ENCODE measurements around the gene IFI35. TPM values are rescaled to one million over a fixed set of nuclear protein-coding genes. Genes with fewer than 3 reads are reported as not detected.
"Not testable (repeated sequence)": the region's sequence is repeated elsewhere in the genome, so short reads cannot be mapped to it uniquely, and the experiment has no call there.

Gene IFI35
- total RNA-seq, 4 donors from 2014 or later = 21.2 to 36.1 (median 28.8) TPM

DNA sequence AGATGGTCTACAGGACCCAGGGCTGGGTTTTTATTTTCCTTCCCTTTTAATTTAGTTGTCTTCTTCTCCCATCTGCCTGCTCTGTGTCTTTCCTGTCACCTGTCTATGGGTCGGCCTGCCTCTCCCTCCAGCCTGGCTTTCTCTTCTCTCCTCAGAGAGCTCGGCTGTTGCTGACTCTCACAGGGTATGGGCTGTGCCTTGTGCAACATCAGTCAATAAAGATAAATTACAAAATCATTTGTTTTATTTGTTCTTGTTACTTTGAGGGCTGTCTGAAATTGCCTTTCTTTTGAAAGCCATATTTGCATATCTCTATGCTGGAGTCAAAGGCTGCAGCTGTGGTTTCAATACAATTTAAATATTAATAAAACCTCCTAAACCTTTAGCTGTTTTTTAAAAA, 34.1 kb downstream of the IFI35 start:
- no peak for TF ChIP-seq POLR2AphosphoS5 (IDR thresholded peaks at IDR 0.05)
- no peak for TF ChIP-seq EP300 (IDR thresholded peaks at IDR 0.05)
- no peak for TF ChIP-seq POLR2A (IDR thresholded peaks at IDR 0.05; ENCODE audit: low read depth)
- TF ChIP-seq, protein P1, sequence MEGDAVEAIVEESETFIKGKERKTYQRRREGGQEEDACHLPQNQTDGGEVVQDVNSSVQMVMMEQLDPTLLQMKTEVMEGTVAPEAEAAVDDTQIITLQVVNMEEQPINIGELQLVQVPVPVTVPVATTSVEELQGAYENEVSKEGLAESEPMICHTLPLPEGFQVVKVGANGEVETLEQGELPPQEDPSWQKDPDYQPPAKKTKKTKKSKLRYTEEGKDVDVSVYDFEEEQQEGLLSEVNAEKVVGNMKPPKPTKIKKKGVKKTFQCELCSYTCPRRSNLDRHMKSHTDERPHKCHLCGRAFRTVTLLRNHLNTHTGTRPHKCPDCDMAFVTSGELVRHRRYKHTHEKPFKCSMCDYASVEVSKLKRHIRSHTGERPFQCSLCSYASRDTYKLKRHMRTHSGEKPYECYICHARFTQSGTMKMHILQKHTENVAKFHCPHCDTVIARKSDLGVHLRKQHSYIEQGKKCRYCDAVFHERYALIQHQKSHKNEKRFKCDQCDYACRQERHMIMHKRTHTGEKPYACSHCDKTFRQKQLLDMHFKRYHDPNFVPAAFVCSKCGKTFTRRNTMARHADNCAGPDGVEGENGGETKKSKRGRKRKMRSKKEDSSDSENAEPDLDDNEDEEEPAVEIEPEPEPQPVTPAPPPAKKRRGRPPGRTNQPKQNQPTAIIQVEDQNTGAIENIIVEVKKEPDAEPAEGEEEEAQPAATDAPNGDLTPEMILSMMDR (IDR thresholded peaks at IDR 0.05) = no peak
- Histone ChIP-seq H3K4me3 (no peak overlapping the region), H3K36me3 (no peaks in the 10 kb centered on the region), H3K27me3 (no peaks in the 10 kb centered on the region), H3K27ac (replicated peaks in 1 of 4) (no peak overlapping the region), H3K9me3 (no peaks in the 10 kb centered on the region), H3K4me1 (no peaks in the 10 kb centered on the region)
- intact Hi-C loops (cut with DNase I) = no loop called here
- WGBS = 86% methylated on average over 2 of the region's 2 CpGs
- no peak for DNase-seq (ENCODE audit: extremely low spot score)

DNA sequence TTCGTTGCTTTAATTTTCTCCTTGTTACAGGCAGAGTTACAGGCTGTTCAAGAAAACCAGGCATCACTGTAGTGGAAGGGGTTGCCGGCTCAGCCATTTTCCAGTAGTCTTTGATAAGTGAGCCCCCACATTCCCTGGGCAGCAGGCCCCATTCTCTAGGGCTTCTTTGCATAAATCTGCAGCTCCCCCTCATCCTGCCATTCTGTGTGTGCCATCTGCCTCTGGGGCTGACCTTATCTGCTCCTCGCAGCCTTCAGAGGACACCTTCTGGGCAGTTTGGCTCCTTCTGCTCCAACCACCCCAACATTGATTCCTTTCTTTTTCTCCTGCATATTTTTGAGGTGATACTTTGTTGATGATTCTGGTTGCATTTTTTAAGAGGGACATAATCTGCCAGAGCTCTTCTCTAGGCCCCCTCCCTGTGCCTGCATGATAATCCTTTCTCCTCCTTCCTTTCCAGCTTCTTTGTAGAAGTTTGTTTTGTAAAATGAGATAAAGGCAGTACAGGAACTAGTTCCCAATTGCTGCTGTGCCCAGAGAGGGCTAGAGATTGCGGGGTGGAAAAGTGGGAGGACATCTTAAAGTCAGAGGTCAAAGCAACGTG, 35.5 kb downstream of the IFI35 start:
- intact Hi-C loops (cut with DNase I) = no loop called here
- WGBS = 71% methylated on average over 5 of the region's 5 CpGs
- no peak for DNase-seq (ENCODE audit: extremely low spot score)
- Histone ChIP-seq H3K27me3 (no peaks in the 10 kb centered on the region), H3K4me3 (no peak overlapping the region), H3K4me1 (no peaks in the 10 kb centered on the region), H3K27ac (replicated peaks in 1 of 4) (no peak overlapping the region), H3K36me3 (no peaks in the 10 kb centered on the region), H3K9me3 (no peaks in the 10 kb centered on the region)
- TF ChIP-seq POLR2A (IDR thresholded peaks at IDR 0.05; ENCODE audit: low read depth) (no peak), EP300 (IDR thresholded peaks at IDR 0.05) (no peak), POLR2AphosphoS5 (IDR thresholded peaks at IDR 0.05) (no peak)
- TF ChIP-seq, protein P1 (IDR thresholded peaks at IDR 0.05) = no peak

DNA sequence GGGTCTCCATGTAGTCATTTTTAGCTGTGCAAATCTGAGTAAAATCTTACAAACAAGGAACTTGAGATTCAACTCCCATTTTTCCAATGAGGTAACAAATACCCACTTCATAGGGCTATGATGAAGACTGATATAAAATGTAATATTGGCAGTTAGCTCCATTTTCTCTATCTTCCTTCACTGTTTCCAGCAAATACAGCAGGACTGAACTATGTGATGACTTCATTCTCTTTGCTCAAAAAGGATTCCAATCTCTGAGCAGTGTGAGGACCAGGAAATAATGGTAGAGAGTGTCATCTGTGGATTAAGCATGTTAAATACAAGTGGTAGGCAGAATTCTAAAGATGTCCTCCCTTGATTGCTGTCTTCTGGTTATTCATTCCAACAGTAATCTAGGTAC, 36.7 kb downstream of the IFI35 start:
- Histone ChIP-seq H3K27ac (replicated peaks in 1 of 4) (no peak overlapping the region), H3K36me3 (no peaks in the 10 kb centered on the region), H3K9me3 (no peaks in the 10 kb centered on the region), H3K27me3 (no peaks in the 10 kb centered on the region), H3K4me3 (no peak overlapping the region), H3K4me1 (no peaks in the 10 kb centered on the region)
- TF ChIP-seq EP300 (IDR thresholded peaks at IDR 0.05) (no peak), POLR2AphosphoS5 (IDR thresholded peaks at IDR 0.05) (no peak), POLR2A (IDR thresholded peaks at IDR 0.05; ENCODE audit: low read depth) (no peak)
- TF ChIP-seq, protein P1 (IDR thresholded peaks at IDR 0.05) = no peak
- no peak for DNase-seq (ENCODE audit: extremely low spot score)
- intact Hi-C loops (cut with DNase I) = no loop called here

DNA sequence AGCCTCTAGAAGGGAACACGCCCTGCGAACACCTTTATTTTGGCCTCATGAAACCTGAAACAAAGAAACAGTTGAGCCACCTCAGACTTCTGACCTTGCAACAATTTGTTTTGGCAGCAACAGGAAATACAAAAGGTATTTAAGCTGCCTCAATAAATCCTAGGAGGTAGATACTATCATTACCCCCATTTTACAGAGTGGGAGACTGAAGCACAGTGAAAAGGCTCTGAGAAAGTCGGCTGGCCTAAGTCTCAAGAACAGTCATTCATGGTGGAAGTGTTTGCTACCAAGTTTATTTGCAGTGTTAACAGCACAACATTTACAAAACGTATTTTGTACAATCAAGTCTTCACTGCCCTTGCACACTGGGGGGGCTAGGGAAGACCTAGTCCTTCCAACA, 37.4 kb downstream of the IFI35 start:
- no peak for DNase-seq (ENCODE audit: extremely low spot score)
- Histone ChIP-seq H3K27me3 (no peaks in the 10 kb centered on the region), H3K4me1 (no peaks in the 10 kb centered on the region), H3K9me3 (no peaks in the 10 kb centered on the region), H3K27ac (replicated peaks in 1 of 4) (no peak overlapping the region), H3K4me3 (no peak overlapping the region), H3K36me3 (peaks cover 0 to 4% (median 0%) of the 10 kb centered on the region in 4 donors)
- intact Hi-C loops (cut with DNase I) = no loop called here
- 93% methylated on average over 3 of the region's 4 CpGs for WGBS
- TF ChIP-seq EP300 (IDR thresholded peaks at IDR 0.05) (no peak), POLR2A (IDR thresholded peaks at IDR 0.05; ENCODE audit: low read depth) (no peak), POLR2AphosphoS5 (IDR thresholded peaks at IDR 0.05) (no peak)
- TF ChIP-seq, protein P1 (IDR thresholded peaks at IDR 0.05) = no peak

DNA sequence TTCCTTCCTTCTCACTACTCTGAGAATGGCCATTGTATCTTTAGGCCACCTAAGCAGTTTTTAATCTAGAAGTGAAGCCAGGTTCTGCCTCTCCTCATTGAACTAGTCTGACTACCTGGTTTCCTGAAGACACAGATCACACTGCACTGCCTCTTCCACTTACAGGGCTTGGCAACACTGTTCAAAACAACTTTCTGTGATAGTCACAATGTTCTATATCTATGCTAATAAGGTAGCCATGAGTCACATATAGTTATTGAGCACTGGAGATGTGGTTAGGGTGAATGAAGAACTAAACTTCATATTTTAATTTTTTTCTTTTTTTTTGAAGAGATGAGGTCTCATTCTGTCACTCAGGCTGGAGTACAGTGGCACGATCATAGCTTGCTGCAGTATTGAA, 45.4 kb downstream of the IFI35 start:
- H3K9me3 ChIP-seq = no peaks in the 10 kb centered on the region
- H3K4me1 ChIP-seq = no peaks in the 10 kb centered on the region
- TF ChIP-seq POLR2AphosphoS5 (IDR thresholded peaks at IDR 0.05) = no peak
- H3K36me3 ChIP-seq = peaks cover 0 to 51% (median 13%) of the 10 kb centered on the region in 4 donors
- intact Hi-C loops (cut with DNase I) = no loop called here
- no peak for DNase-seq (ENCODE audit: extremely low spot score)
- H3K4me3 ChIP-seq = no peak overlapping the region
- no peaks in the 10 kb centered on the region for H3K27me3 ChIP-seq
- H3K27ac ChIP-seq (replicated peaks in 1 of 4) = no peak overlapping the region
- 100% methylated on average over 1 of the region's 1 CpG for WGBS

DNA sequence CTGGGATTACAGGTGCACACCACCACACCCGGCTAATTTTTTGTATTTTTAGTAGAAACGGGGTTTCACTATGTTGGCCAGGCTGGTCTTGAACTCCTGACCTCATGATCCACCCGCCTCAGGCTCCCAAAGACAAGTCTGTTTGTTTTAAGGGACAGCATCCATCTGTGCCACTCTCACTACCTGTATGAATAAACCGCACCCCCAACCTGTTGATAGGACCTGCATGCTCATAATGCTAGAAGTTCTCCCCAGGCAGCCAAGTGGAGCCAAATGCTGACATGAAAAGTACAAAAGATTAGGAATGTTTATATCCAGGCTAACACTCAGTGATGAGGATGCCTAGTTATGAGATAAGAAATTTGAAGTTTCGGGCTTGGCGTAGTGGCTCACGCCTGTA, 46.4 kb downstream of the IFI35 start:
- intact Hi-C loops (cut with DNase I); H3K27ac ChIP-seq (replicated peaks in 1 of 4): not testable (repeated sequence)

More for the DNA sequence above, 46.4 kb downstream of the IFI35 start:
- H3K4me3 ChIP-seq; H3K9me3 ChIP-seq; H3K4me1 ChIP-seq; DNase-seq (ENCODE audit: extremely low spot score); H3K27me3 ChIP-seq: not testable (repeated sequence)
- 96% methylated on average over 7 of the region's 7 CpGs for WGBS
- peaks cover 0 to 53% (median 13%) of the 10 kb centered on the region in 4 donors for H3K36me3 ChIP-seq

All from esophagus muscularis mucosa (tissue), 4 donors.